ENCODE measurements around the gene HOXA3. TPM values are rescaled to one million over a fixed set of nuclear protein-coding genes. Genes with fewer than 3 reads are reported as not detected.

HOXA3 gene
- total and polyA plus RNA-seq, 10 donors: 0.51 to 6.1 (median 1.7) TPM

DNA sequence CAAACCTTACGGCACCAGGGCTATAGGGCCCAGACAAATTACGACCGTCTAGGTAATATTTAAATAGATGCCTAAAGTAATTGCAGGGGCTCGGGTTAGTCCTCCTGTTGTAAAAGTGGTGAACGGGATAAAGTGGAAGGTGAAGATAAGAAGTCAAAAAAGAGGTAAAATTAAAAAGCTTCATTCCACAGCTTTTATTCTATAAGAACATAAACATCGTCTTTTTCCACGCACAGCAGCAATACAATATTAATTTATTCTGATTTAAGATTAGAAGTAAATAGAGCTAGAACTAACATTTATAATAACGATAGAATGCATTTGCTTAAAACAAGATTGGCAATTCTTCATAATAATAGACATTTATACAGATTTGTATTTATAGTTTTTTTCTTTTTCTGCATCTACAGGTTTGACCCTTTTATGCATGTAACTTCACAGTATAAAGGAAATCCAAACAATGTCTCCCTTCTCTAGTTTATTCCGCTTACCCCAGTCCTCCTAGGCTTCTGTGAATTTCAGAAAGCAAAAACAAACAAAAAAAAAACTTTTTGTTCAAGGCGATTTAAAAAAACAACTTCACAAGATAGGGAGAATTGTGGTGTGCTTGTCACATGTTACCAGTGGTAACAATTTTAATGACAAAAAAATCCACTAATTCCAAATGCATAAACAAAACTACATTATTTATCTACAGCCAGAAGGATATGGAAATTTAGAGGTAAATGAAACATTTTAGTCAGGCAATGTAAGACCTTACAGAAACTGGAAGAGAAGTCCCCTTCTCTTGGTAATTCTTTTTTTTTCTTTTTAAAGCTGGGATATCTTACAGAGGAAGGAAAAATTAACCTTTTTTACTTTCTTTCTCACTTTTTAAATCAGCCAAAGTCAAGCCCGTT, 18.3 kb upstream of the HOXA3 start:
- no peak overlapping the region for H3K4me3 ChIP-seq
- WGBS, 5 donors: 27 to 29% (median 27%) methylated on average over 11 of the region's 11 CpGs
- H3K27me3 ChIP-seq (replicated peaks in 1 of 7): peaks cover 57 to 100% (median 100%) of the 10 kb centered on the region in 7 donors
- no peak for DNase-seq
- TF ChIP-seq, protein P1, sequence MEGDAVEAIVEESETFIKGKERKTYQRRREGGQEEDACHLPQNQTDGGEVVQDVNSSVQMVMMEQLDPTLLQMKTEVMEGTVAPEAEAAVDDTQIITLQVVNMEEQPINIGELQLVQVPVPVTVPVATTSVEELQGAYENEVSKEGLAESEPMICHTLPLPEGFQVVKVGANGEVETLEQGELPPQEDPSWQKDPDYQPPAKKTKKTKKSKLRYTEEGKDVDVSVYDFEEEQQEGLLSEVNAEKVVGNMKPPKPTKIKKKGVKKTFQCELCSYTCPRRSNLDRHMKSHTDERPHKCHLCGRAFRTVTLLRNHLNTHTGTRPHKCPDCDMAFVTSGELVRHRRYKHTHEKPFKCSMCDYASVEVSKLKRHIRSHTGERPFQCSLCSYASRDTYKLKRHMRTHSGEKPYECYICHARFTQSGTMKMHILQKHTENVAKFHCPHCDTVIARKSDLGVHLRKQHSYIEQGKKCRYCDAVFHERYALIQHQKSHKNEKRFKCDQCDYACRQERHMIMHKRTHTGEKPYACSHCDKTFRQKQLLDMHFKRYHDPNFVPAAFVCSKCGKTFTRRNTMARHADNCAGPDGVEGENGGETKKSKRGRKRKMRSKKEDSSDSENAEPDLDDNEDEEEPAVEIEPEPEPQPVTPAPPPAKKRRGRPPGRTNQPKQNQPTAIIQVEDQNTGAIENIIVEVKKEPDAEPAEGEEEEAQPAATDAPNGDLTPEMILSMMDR (IDR thresholded peaks at IDR 0.05 in 8 of 11, conservative IDR thresholded peaks at IDR 0.05 in 3 of 11): no peak
- no peak for TF ChIP-seq POLR2AphosphoS5 (IDR thresholded peaks at IDR 0.05)
- no peak for TF ChIP-seq POLR2A (IDR thresholded peaks at IDR 0.05)
- H3K36me3 ChIP-seq: no peaks in the 10 kb centered on the region
- peaks cover 0 to 14% (median 0%) of the 10 kb centered on the region in 8 donors for H3K9me3 ChIP-seq
- H3K27ac ChIP-seq: no peak overlapping the region
- intact Hi-C loops (cut with DNase I; ENCODE audit: low total_unique reads): no loop called here
- H3K4me1 ChIP-seq: peaks cover 23 to 89% (median 60%) of the 10 kb centered on the region in 6 donors

DNA sequence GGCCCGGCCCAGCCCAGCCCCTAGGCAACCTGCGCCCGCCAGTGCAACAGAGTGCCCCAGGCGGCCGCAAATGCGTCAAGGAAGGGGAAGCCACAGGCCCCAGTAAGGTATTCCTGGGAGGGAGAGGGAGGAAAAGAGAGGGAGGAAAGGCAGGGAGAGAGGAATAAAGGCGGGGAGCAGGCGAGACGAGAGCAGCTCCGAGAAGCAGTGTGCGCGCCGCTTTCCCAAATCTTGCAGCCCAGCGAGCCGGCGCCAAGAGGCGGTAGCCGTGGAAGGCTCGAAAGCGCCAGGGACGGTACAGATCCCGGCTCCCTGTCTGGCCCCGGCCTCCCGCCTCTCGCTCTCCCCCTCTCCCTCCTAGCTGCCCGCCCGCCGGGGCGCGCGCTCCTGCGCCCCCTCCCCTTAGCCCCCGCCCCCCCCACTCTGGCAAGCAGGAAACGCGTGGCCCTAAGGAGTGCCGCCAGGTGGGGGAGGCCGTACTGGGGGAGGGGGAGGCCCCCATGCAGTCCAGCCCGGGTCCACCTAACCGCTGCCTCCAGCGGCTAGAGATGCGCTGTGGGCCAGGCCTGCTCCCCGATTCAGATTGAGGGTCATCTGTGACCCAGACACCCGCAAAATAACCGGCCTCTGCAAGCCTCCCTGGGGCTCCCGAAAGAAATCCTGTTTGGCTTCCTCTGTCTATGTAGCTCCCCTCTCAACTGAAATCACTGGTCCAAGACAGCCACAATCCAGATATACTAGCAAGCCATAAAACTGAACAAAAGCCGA, 17.5 kb upstream of the HOXA3 start:
- TF ChIP-seq POLR2AphosphoS5 (IDR thresholded peaks at IDR 0.05): no peak
- TF ChIP-seq, protein P1 (IDR thresholded peaks at IDR 0.05 in 8 of 11, conservative IDR thresholded peaks at IDR 0.05 in 3 of 11): no peak
- no peak for TF ChIP-seq POLR2A (IDR thresholded peaks at IDR 0.05)
- peaks cover 0 to 21% (median 0%) of the 10 kb centered on the region in 8 donors for H3K9me3 ChIP-seq
- WGBS, 5 donors: 2 to 17% (median 3%) methylated on average over 31 to 46 of the region's 46 CpGs
- H3K36me3 ChIP-seq: no peaks in the 10 kb centered on the region
- peak overlapping the region in 3 of 8 donors; percentile 1 to 31 (median 10) for H3K4me3 ChIP-seq
- intact Hi-C loops (cut with DNase I; ENCODE audit: low total_unique reads): loop anchor here (10.0 kb wide), 1 partner anchor 1305 kb away; no protein-coding TSS in a partner anchor
- H3K27me3 ChIP-seq (replicated peaks in 1 of 7): peaks cover 65 to 100% (median 100%) of the 10 kb centered on the region in 7 donors
- peak; percentile 69 for DNase-seq
- peaks cover 30 to 93% (median 68%) of the 10 kb centered on the region in 6 donors for H3K4me1 ChIP-seq
- H3K27ac ChIP-seq: no peak overlapping the region

DNA sequence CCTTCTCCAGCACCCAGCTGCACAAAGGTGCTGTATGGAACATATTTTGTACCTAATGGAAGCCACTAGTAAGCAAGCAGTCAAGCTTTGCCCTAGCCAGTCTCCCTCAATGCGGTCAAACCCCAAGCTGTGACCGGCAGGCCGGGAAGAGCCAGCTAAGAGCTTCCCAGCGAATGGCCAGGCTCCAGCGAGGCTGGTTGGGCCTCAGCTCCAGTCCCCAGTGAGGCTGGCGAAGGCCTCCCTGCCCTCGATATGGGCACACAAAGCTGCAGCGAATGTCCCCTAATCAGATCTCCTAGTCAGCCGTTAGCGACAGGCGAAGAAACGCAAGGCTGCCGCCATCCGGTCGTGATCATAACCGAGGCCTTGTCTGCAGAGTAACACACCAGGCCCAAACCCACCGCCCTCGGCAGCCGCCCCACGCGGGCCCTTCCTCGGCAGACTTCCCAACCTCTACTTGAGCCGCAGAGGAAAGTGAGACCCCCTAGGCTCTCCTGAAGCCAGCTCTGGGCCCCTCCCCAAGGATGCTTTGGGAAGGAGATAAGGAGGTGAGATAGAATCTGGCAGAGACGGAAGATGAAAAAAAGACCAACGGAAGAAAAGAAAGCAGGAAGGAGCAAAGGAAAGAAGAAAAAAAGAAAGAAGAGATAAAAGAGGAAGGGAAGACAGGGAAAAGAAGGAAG, 16.0 kb upstream of the HOXA3 start:
- peaks cover 20 to 93% (median 68%) of the 10 kb centered on the region in 6 donors for H3K4me1 ChIP-seq
- intact Hi-C loops (cut with DNase I; ENCODE audit: low total_unique reads): loop anchor here (10.0 kb wide), 1 partner anchor 1304 kb away; no protein-coding TSS in a partner anchor
- DNase-seq: peak; percentile 71
- TF ChIP-seq, protein P1 (IDR thresholded peaks at IDR 0.05 in 8 of 11, conservative IDR thresholded peaks at IDR 0.05 in 3 of 11): no peak
- TF ChIP-seq POLR2A (IDR thresholded peaks at IDR 0.05) (no peak), POLR2AphosphoS5 (IDR thresholded peaks at IDR 0.05) (no peak)
- peaks cover 53 to 100% (median 100%) of the 10 kb centered on the region in 7 donors for H3K27me3 ChIP-seq (replicated peaks in 1 of 7)
- no peak overlapping the region for H3K27ac ChIP-seq
- no peaks in the 10 kb centered on the region for H3K36me3 ChIP-seq
- H3K4me3 ChIP-seq: no peak overlapping the region
- WGBS, 5 donors: 11 to 38% (median 12%) methylated on average over 20 to 25 of the region's 25 CpGs
- H3K9me3 ChIP-seq: peaks cover 0 to 23% (median 0%) of the 10 kb centered on the region in 8 donors

All from spleen (tissue), 11 donors.